ENCODE results near the gene RASGEF1B.

DNA sequence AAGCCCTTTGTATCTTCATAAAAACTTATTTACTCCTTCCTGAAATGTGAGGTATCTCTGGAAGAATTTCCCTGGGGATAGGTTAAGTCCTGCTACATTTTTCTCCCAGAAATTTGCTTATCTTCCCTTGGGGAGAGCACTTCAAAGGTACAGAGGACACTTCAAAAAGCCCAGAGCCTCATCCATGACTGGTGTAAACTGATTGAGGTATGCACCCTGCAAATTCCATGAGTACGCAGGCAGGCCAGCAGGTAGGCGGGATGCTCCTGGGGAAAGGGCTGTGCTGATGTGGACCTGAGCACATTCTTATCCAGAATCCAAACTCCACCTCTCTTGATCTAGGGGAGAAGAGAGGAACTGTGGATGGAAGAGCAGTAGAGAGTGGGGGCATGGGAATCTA lies 26.3 kb upstream of the RASGEF1B start:
- TF ChIP-seq, protein P1, sequence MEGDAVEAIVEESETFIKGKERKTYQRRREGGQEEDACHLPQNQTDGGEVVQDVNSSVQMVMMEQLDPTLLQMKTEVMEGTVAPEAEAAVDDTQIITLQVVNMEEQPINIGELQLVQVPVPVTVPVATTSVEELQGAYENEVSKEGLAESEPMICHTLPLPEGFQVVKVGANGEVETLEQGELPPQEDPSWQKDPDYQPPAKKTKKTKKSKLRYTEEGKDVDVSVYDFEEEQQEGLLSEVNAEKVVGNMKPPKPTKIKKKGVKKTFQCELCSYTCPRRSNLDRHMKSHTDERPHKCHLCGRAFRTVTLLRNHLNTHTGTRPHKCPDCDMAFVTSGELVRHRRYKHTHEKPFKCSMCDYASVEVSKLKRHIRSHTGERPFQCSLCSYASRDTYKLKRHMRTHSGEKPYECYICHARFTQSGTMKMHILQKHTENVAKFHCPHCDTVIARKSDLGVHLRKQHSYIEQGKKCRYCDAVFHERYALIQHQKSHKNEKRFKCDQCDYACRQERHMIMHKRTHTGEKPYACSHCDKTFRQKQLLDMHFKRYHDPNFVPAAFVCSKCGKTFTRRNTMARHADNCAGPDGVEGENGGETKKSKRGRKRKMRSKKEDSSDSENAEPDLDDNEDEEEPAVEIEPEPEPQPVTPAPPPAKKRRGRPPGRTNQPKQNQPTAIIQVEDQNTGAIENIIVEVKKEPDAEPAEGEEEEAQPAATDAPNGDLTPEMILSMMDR (IDR thresholded peaks at IDR 0.05), result no peak
- no peak for TF ChIP-seq POLR2A (IDR thresholded peaks at IDR 0.05)

Measured in uterus (tissue), 2 donors.